Measurements from ENCODE around the gene CCDC185.

The CCDC185 gene

GRCh38 chr1:223363856-223364684 lies 29.1 kb upstream of the CCDC185 start, which contains the start of gene SUSD4:
Gene SUSD4, minus strand, starts transcription at chr1:223364176. Its CDS starts 751 bp downstream, at chr1:223363425.
- H3K27ac ChIP-seq = peak within 1 kb of the TSS; percentile 61
- TF ChIP-seq CTCF (conservative IDR thresholded peaks at IDR 0.05) = no peak

GRCh38 chr1:223364685-223365382 lies 28.4 kb upstream of the CCDC185 start:
- no peak for TF ChIP-seq CTCF (conservative IDR thresholded peaks at IDR 0.05)
- H3K27ac ChIP-seq = peak overlapping the region; percentile 61

GRCh38 chr1:223374064-223374610 lies 19.1 kb upstream of the CCDC185 start:
- no peak for TF ChIP-seq CTCF (conservative IDR thresholded peaks at IDR 0.05)
- no peak overlapping the region for H3K27ac ChIP-seq

- TF ChIP-seq CTCF (conservative IDR thresholded peaks at IDR 0.05) = no peak
- no peak overlapping the region for H3K27ac ChIP-seq
Observed at GRCh38 chr1:223378754-223379153, 14.5 kb upstream of the CCDC185 start.

GRCh38 chr1:223386013-223386412 lies 7.2 kb upstream of the CCDC185 start:
- no peak overlapping the region for H3K27ac ChIP-seq
- TF ChIP-seq CTCF (conservative IDR thresholded peaks at IDR 0.05) = no peak

- H3K27ac ChIP-seq = no peak overlapping the region
- no peak for TF ChIP-seq CTCF (conservative IDR thresholded peaks at IDR 0.05)
Observed at GRCh38 chr1:223390618-223391017, 2.6 kb upstream of the CCDC185 start.

- H3K27ac ChIP-seq = no peak overlapping the region
- TF ChIP-seq CTCF (conservative IDR thresholded peaks at IDR 0.05) = no peak
Observed at GRCh38 chr1:223394242-223394641, 1.0 kb downstream of the CCDC185 start.
